Measurements from ENCODE around the gene PLAAT2.

Gene PLAAT2

GRCh38 chr11:63503492-63503891 lies 59.7 kb downstream of the PLAAT2 start:
- no peak for TF ChIP-seq CTCF (IDR thresholded peaks at IDR 0.05)

All from LNCAP (cell line).